H7 (cell line): ENCODE measurements around the gene ERC1. TPM values are rescaled to one million over a fixed set of nuclear protein-coding genes. Genes with fewer than 3 reads are reported as not detected.

Source experiments
- DNase-seq: peaks from one replicate; pipeline ENCODE4 v3.0.0; 2012
- H3K27me3 ChIP-seq: 2 replicates; pipeline ENCODE4 v1.6.0; 2011; ENCODE audit warnings: mild to moderate bottlenecking, low read length; ENCODE audit not compliant: control insufficient read depth, insufficient read depth
- H3K36me3 ChIP-seq: replicated peaks from 2 replicates; pipeline ENCODE4 v1.5.1; 2011; ENCODE audit warnings: low read length; ENCODE audit not compliant: control insufficient read depth, insufficient read depth
- H3K4me3 ChIP-seq: 2 replicates; pipeline ENCODE4 v1.5.1; 2011; ENCODE audit warnings: low read depth, mild to moderate bottlenecking, control low read depth, low read length, moderate library complexity; ENCODE audit not compliant: insufficient read depth
- total RNA-seq: library from RNA; depleted of rRNA; stranded (reverse); fragments of >200 nt; shearing (Covaris generic); gene quantifications from 2 replicates; pipeline ENCODE4 v1.2.3, GENCODE V29; 2014

ERC1 gene
- total RNA-seq, 1 experiment from 2014 or later, result 10.3 TPM

- Histone ChIP-seq H3K36me3 (no peaks in the 10 kb centered on the region), H3K4me3 (no peak overlapping the region), H3K27me3 (no peaks in the 10 kb centered on the region)
- no peak for DNase-seq
These were observed 407.6 kb downstream of the ERC1 start for GRCh38 chr12:1398673-1399072.

- DNase-seq, result no peak
- no peaks in the 10 kb centered on the region for H3K27me3 ChIP-seq
- H3K4me3 ChIP-seq, result no peak overlapping the region
- no peaks in the 10 kb centered on the region for H3K36me3 ChIP-seq
These were observed 410.9 kb downstream of the ERC1 start for GRCh38 chr12:1401891-1402290.

DNA sequence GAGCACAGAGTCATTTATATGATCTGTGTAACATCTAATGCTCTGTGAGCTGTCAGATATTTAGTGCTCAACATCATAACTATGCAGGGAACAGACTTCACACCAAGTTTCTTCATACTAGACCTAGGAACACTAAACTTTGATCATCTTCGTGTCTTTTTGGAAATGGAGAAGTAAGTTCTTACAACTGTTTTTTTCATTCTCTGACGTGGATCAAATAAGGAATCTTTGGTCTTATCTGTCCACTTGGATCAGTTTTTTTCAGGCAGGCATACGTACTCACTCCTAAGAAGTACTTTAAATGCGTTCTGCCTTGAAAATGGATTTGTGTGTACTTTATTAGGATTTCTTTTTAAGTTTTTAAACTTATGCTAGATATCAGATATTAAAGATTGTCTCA lies 412.4 kb downstream of the ERC1 start:
- no peak for DNase-seq
- Histone ChIP-seq H3K4me3 (no peak overlapping the region), H3K36me3 (no peaks in the 10 kb centered on the region), H3K27me3 (no peaks in the 10 kb centered on the region)

DNA sequence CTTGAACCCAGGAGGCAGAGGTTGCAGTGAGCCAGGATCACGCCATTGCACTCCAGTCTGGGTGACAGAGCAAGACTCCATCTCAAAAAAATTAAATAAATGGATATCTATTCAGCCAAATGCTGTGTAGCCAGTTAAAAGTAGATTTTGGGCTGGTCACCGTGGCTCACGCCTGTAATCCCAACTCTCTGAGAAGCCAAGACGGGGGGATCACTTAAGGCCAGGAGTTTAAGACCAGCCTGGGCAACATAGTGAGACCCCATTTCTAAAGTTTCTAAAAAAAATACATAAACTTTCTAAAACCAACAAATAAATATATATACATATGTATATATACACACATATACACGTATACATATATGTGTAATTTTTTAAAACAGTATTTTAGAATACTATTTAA lies 414.6 kb downstream of the ERC1 start:
- H3K36me3 ChIP-seq, result no peaks in the 10 kb centered on the region
- H3K4me3 ChIP-seq, result no peak overlapping the region
- no peaks in the 10 kb centered on the region for H3K27me3 ChIP-seq
- no peak for DNase-seq

GRCh38 chr12:1410794-1411193 lies 419.8 kb downstream of the ERC1 start:
- no peaks in the 10 kb centered on the region for H3K36me3 ChIP-seq
- H3K27me3 ChIP-seq, result no peaks in the 10 kb centered on the region
- H3K4me3 ChIP-seq, result no peak overlapping the region
- DNase-seq, result no peak

DNA sequence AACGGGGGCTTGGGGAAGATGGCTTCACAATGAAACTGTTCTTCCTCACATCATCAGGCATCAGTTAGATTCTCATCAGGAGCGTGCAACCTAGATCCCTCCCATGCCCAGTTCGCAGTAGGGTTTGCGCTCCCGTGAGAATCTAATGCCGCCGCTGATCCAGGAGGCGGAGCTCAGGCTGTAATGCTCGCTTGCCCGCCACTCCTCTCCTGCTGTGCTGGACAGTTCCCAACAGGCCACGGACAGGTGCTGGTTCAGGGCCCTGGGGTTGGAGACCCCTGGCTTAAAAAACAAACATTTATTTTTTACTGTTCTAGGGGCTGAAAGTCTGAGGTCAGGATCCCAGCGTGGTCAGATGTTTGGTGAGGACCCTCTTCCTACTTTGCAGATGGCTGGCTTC lies 422.9 kb downstream of the ERC1 start:
- DNase-seq, result no peak
- H3K4me3 ChIP-seq, result no peak overlapping the region
- no peaks in the 10 kb centered on the region for H3K36me3 ChIP-seq
- H3K27me3 ChIP-seq, result peaks cover 4% of the 10 kb centered on the region; the same call in 1 of the 2 replicates

- Histone ChIP-seq H3K27me3 (peaks cover 6% of the 10 kb centered on the region; the same call in 1 of the 2 replicates), H3K4me3 (no peak overlapping the region), H3K36me3 (no peaks in the 10 kb centered on the region)
- DNase-seq, result no peak
These were observed 427.1 kb downstream of the ERC1 start for GRCh38 chr12:1418144-1418543.

GRCh38 chr12:1419849-1420371 lies 428.9 kb downstream of the ERC1 start:
- no peaks in the 10 kb centered on the region for H3K36me3 ChIP-seq
- peaks cover 6% of the 10 kb centered on the region; the same call in 1 of the 2 replicates for H3K27me3 ChIP-seq
- DNase-seq, result peak; percentile 37
- no peak overlapping the region for H3K4me3 ChIP-seq

DNA sequence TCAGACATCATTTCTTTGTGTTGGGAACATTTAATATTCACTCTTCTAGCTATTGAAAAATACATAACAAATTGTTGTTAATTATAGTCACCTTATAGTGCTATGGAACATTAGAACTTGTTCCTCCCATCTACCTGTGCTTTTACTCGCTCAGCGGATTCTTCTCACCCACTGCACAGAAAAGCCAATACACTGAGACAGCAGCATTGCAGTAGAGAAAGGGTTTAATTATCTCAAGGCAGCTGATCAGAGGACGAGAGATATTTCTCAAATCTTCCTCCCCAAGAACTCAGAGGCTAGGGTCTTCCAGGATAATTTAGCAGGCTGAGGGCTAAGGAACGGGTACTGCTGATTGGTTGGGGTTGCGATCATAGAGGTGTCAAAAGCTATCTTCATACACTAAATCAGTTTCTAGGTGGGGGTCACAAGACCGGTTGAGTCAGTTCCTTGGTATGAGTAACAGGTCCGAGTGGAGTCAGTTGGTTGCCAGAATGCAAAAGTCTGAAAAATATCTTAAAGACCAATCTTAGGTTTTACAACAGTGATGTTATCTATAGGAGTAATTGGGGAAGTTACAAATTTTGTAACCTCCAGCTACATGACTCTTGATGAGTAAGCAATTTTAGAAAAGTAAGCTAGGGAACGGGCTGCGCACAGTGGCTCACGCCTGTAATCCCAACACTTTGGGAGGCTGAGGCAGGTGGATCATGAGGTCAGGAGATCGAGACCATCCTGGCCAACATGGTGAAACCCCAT lies 430.2 kb downstream of the ERC1 start:
- peaks cover 6% of the 10 kb centered on the region; the same call in 1 of the 2 replicates for H3K27me3 ChIP-seq
- no peak overlapping the region for H3K4me3 ChIP-seq
- H3K36me3 ChIP-seq, result no peaks in the 10 kb centered on the region
- DNase-seq, result no peak

GRCh38 chr12:1422604-1423315 lies 431.7 kb downstream of the ERC1 start:
- peak; percentile 15 for DNase-seq
- Histone ChIP-seq H3K4me3 (no peak overlapping the region), H3K27me3 (peaks cover 6% of the 10 kb centered on the region; the same call in 1 of the 2 replicates), H3K36me3 (no peaks in the 10 kb centered on the region)

- Histone ChIP-seq H3K36me3 (no peaks in the 10 kb centered on the region), H3K4me3 (no peak overlapping the region), H3K27me3 (no peaks in the 10 kb centered on the region)
- no peak for DNase-seq
These were observed 433.8 kb downstream of the ERC1 start for GRCh38 chr12:1424674-1425395.

DNA sequence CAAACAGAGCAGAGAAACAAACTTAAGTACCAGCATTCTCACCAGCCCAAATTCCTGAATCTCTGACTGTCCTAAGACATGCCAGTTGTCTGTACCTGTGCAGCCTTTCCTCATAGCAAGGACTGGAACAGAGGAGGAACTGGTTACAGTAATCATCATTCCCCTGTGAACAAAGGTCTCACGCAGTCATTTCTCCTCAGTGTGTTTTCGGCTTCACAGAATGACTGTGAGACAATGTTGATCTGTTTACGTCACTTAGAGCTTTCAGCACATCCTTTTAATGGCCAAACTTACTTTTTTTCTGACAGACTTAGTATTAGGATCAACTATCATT lies 434.3 kb downstream of the ERC1 start:
- DNase-seq, result no peak
- Histone ChIP-seq H3K27me3 (no peaks in the 10 kb centered on the region), H3K4me3 (no peak overlapping the region), H3K36me3 (no peaks in the 10 kb centered on the region)

DNA sequence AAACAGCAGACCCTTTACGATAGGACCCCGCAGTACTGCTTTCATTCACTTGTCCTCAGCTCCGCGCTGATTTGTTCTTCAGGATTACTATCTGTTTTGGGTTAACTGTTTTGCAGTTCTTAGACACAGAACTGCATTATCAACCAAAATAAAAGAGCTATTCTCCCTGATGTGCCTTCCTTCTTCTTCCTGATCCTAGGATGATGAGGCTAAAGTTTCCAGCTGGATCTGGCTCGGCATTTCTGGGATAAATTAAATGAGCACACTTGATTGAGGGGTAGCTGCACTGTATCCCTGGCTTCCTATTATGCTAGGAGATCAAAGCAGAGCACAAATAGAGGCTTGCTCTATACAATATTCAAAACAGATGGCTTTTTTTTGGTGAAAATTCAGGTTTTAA lies 437.6 kb downstream of the ERC1 start:
- no peak for DNase-seq
- Histone ChIP-seq H3K4me3 (no peak overlapping the region), H3K36me3 (no peaks in the 10 kb centered on the region), H3K27me3 (no peaks in the 10 kb centered on the region)

- no peak for DNase-seq
These were observed 439.0 kb downstream of the ERC1 start for GRCh38 chr12:1429980-1430379.

More at GRCh38 chr12:1429980-1430379, 439.0 kb downstream of the ERC1 start:
- H3K36me3 ChIP-seq, result no peaks in the 10 kb centered on the region
- no peaks in the 10 kb centered on the region for H3K27me3 ChIP-seq
- no peak overlapping the region for H3K4me3 ChIP-seq
